Neural cell (in vitro differentiated cells): ENCODE results near the gene CA9.

Experiments
- MXI1 ChIP-seq: fragments of 450-650 bp; conservative IDR thresholded peaks from 2 replicates; pipeline ENCODE4 v1.6.1; 2014; ENCODE audit warnings: antibody characterized with exemption, mild to moderate bottlenecking; ENCODE audit not compliant: poor library complexity, severe bottlenecking
- TF ChIP-seq, protein P1 (sequence below): fragments of 450-650 bp; IDR thresholded peaks from 2 replicates; pipeline ENCODE4 v1.5.1; 2014; ENCODE audit warnings: antibody characterized with exemption, mild to moderate bottlenecking, moderate library complexity; ENCODE audit not compliant: poor library complexity, severe bottlenecking

- TF ChIP-seq, protein P1, sequence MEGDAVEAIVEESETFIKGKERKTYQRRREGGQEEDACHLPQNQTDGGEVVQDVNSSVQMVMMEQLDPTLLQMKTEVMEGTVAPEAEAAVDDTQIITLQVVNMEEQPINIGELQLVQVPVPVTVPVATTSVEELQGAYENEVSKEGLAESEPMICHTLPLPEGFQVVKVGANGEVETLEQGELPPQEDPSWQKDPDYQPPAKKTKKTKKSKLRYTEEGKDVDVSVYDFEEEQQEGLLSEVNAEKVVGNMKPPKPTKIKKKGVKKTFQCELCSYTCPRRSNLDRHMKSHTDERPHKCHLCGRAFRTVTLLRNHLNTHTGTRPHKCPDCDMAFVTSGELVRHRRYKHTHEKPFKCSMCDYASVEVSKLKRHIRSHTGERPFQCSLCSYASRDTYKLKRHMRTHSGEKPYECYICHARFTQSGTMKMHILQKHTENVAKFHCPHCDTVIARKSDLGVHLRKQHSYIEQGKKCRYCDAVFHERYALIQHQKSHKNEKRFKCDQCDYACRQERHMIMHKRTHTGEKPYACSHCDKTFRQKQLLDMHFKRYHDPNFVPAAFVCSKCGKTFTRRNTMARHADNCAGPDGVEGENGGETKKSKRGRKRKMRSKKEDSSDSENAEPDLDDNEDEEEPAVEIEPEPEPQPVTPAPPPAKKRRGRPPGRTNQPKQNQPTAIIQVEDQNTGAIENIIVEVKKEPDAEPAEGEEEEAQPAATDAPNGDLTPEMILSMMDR: no peak
- TF ChIP-seq MXI1: no peak
Measured at GRCh38 chr9:35656831-35657545, 16.7 kb upstream of the CA9 start.
